Lung (tissue), 12 donors: ENCODE results near the gene ARL14EPL. TPM values are rescaled to one million over a fixed set of nuclear protein-coding genes. Genes with fewer than 3 reads are reported as not detected.
A peak's percentile ranks its signal among the peaks of the same experiment; 100 is the strongest.

Experiments
- ATAC-seq: fragments of 200-7000 bp; cut with Tn5 transposase; one replicate; pipeline ENCODE4 v1.9.1; 2020; ENCODE audit warnings: moderate number of reproducible peaks; ENCODE audit not compliant: insufficient read depth, low FRiP score
- DNase-seq, 3 donors: peaks; one replicate each; pipeline ENCODE4 v3.0.0-alpha.2; 2013 to 2017
- H3K27ac ChIP-seq, 2 donors: one replicate each; pipeline ENCODE4 v1.5.1; 2013; ENCODE audit warnings: mild to moderate bottlenecking in 2 of 2, moderate library complexity in 2 of 2, control low read depth in 1 of 2, inconsistent platforms in 1 of 2, low read depth in 1 of 2, low read length in 1 of 2
- H3K27me3 ChIP-seq, 3 donors: one replicate each; pipeline ENCODE4 v1.5.1; 2013; ENCODE audit warnings: low read length in 2 of 3; ENCODE audit not compliant: control insufficient read depth in 3 of 3, insufficient read depth in 3 of 3
- H3K36me3 ChIP-seq, 4 donors: one replicate each; pipeline ENCODE4 v1.5.1; 2013; ENCODE audit warnings: low read length in 4 of 4, mild to moderate bottlenecking in 1 of 4, moderate library complexity in 1 of 4; ENCODE audit not compliant: control insufficient read depth in 4 of 4, insufficient read depth in 4 of 4
- H3K4me1 ChIP-seq, 5 donors: one replicate each; pipeline ENCODE4 v1.5.1; 2013; ENCODE audit warnings: low read length in 5 of 5, mild to moderate bottlenecking in 2 of 5, moderate library complexity in 1 of 5; ENCODE audit not compliant: control insufficient read depth in 5 of 5, insufficient read depth in 5 of 5
- H3K4me3 ChIP-seq: one replicate; pipeline ENCODE4 v1.5.1; 2013; ENCODE audit warnings: mild to moderate bottlenecking, control low read depth, moderate library complexity
- H3K9ac ChIP-seq, 2 donors: one replicate each; pipeline ENCODE4 v1.5.1; 2013; ENCODE audit warnings: low read length in 2 of 2, control low read depth in 1 of 2; ENCODE audit not compliant: insufficient read depth in 1 of 2
- H3K9me3 ChIP-seq, 4 donors: one replicate each; pipeline ENCODE4 v1.5.1; 2013; ENCODE audit warnings: low read length in 3 of 4, mild to moderate bottlenecking in 1 of 4, moderate library complexity in 1 of 4; ENCODE audit not compliant: control insufficient read depth in 4 of 4, insufficient read depth in 3 of 4
- CTCF ChIP-seq: IDR thresholded peaks from 2 replicates; pipeline ENCODE4 v1.5.1; 2012; ENCODE audit warnings: mild to moderate bottlenecking; ENCODE audit errors: control extremely low read depth, extremely low read depth
- WGBS, 2 donors: extraction: QIAGEN DNeasy Blood & Tissue Kit; methylation state at CpG; one replicate each; pipeline ENCODE4 v1.1.7; 2013; 5-methylcytosine and 5-hydroxymethylcytosine counted together
- polyA plus RNA-seq, 2 donors: library from polyadenylated mRNA; stranded (reverse); fragments of 200-250 nt; gene quantifications; one replicate each; pipeline ENCODE4 v1.2.1, GENCODE V29; 2013
- total RNA-seq, 2 donors: library from RNA; depleted of rRNA in 1 of 2; stranded (reverse); fragments of >200 nt in 1 of 2; gene quantifications; one replicate each; pipeline ENCODE4 v1.2.1, GENCODE V29; 2014 to 2021
- donor health status: control.
- donor health status: control.
- donor health status: Bipolar disorder and iron deficiency.
- donor health status: healthy.
- donor health status: DM: yes; HTN: yes; CAD: no.

The ARL14EPL gene
- total and polyA plus RNA-seq, 4 donors = 0.10 TPM; not detected in 3

DNA sequence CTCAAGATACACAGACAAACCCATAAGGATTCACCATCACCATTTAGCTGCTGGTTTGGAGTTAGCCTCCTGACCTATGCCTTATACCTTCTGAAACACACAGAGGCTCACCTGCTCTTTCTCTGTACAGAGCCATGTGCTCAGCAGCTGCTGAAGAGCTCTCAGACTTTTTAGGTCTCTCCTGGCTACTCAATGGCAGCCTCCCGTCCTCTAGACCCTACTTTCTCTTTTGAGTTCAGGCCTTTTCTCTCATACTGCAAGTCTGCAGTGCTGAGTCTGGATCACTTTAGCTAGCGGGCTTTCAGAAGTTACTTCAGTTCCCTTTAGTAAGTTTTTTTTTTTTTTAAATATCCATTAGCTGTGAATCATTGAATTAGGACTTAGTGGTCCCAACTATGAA is 44.3 kb upstream of the ARL14EPL start:
- WGBS, 2 donors = 79 to 90% methylated on average over 2 of the region's 2 CpGs
- no peak for TF ChIP-seq CTCF

DNA sequence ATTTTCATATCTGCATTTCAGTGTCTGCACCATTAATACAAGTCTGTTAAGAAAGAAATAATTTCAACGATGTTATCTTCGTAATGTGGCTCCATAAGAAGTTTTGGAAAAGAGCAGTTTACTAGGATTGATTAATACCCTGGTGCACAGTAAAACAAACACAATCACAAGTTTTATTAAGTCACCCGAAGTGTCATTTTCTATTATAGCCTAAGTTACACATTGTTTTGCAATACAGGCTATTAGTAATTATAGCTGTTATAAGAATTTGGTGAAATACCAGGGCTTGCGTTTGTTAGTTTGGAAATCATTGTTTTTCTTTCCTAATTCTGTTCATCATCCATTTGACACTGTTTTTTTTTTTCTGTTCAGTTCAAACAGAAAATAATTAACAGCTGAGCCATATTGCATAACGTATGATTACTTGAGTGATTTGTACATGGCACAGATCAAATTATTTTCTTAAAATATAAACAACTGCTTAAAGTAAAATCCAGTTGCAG is 39.4 kb upstream of the ARL14EPL start:
- peak in 2 of 3 donors; percentile 21 to 47 for DNase-seq
- no peak overlapping the region for H3K9ac ChIP-seq
- peaks cover 0 to 10% (median 0%) of the 10 kb centered on the region in 5 donors for H3K4me1 ChIP-seq
- H3K9me3 ChIP-seq = no peaks in the 10 kb centered on the region
- no peaks in the 10 kb centered on the region for H3K27me3 ChIP-seq
- 72 to 75% methylated on average over 5 of the region's 5 CpGs for WGBS, 2 donors
- no peak for TF ChIP-seq CTCF
- H3K36me3 ChIP-seq = no peaks in the 10 kb centered on the region
- H3K27ac ChIP-seq = no peak overlapping the region
- no peak for ATAC-seq
- no peak overlapping the region for H3K4me3 ChIP-seq

More for the DNA sequence above, 44.3 kb upstream of the ARL14EPL start:
- Histone ChIP-seq H3K9me3 (no peaks in the 10 kb centered on the region), H3K4me3 (no peak overlapping the region), H3K27ac (no peak overlapping the region), H3K27me3 (no peaks in the 10 kb centered on the region), H3K4me1 (peaks cover 0 to 47% (median 5%) of the 10 kb centered on the region in 5 donors), H3K36me3 (no peaks in the 10 kb centered on the region), H3K9ac (no peak overlapping the region)
- no peak for DNase-seq
- no peak for ATAC-seq

- no peaks in the 10 kb centered on the region for H3K27me3 ChIP-seq
- H3K9ac ChIP-seq = no peak overlapping the region
- no peak for ATAC-seq
- peaks cover 0 to 10% (median 0%) of the 10 kb centered on the region in 5 donors for H3K4me1 ChIP-seq
- 91 to 96% methylated on average over 6 of the region's 6 CpGs for WGBS, 2 donors
- H3K36me3 ChIP-seq = no peaks in the 10 kb centered on the region
- no peaks in the 10 kb centered on the region for H3K9me3 ChIP-seq
- H3K4me3 ChIP-seq = no peak overlapping the region
- H3K27ac ChIP-seq = no peak overlapping the region
- TF ChIP-seq CTCF = no peak
- no peak for DNase-seq
These were observed 36.9 kb upstream of the ARL14EPL start for GRCh38 chr5:115995351-115995750.
